ENCODE measurements around the gene ZMYND8. TPM values are rescaled to one million over a fixed set of nuclear protein-coding genes. Genes with fewer than 3 reads are reported as not detected.

The ZMYND8 gene
- total and polyA plus RNA-seq, 2 of the 8 experiments (the other 6 are each of a cell fraction or from before 2014, with no cell fraction given): 50.5 to 163 TPM

DNA sequence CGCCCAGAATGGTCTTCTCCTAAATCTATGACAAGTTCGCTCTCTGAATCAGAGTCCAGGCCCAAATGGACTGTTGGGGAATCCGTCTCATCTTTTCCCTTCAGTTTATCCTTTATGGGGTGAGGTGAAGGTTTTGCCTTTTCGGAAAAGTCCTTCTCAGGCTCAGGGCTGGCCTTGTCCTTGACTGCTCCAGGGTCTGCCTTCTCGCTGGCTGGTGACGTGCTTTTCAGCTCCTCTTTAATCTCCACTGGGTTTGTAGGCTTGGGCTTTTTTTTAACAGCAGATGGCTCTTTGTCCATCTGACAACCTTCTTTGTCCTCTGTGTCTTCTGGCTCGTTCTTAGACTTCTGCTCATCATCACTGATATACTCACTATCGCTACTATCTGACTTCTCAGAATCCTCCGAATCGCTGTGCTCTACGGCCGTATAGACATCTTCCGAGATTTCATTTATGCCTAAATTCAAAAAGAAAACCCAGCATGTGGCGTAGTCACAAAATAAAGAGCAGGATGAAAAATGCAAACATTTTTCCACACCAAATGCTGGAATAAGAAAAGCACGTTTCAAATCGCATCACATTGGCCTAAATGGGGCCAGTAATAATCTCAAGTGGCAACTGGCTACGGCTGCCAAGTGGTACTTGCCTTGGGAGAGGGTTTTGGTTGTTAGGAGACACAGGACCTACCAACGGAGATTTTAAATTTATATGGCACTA lies 110.3 kb downstream of the ZMYND8 start:
- H3K4me2 ChIP-seq (ENCODE audit: insufficient read depth in 1 of 2, low read depth in 2 of 2, low read length in 2 of 2): no peak overlapping the region
- peaks cover 0 to 54% of the 10 kb centered on the region in 2 experiments; a peak in 3 of 4 replicates for H3K79me2 ChIP-seq (ENCODE audit: control insufficient read depth in 1 of 2, insufficient read depth in 2 of 2, low read length in 2 of 2)
- H4K5ac ChIP-seq (ENCODE audit: insufficient read length, low read depth, low read length): no peak overlapping the region
- ChIA-PET CTCF (ENCODE audit: partially characterized antibody) (interaction anchor here (0.6 to 2.3 kb wide), 3 partner anchors 27 to 138 kb away, joined by 3 to 10 read pairs (median 8); no protein-coding TSS in a partner anchor), POLR2A (ENCODE audit: partially characterized antibody) (interaction anchor here (2.6 kb wide), 2 partner anchors 12 to 32 kb away, joined by 6 to 7 read pairs; no protein-coding TSS in a partner anchor)
- no peaks in the 10 kb centered on the region for H3K23me2 ChIP-seq (ENCODE audit: low read depth, low read length)
- no peak overlapping the region for H3K27ac ChIP-seq (ENCODE audit: low read depth, low read length)
- H3K14ac ChIP-seq (ENCODE audit: insufficient read length): no peak overlapping the region
- DNase-seq (ENCODE audit: low read depth in 1 of 2, low spot score in 2 of 2) (no peak), FAIRE-seq (no peak)
- H3K4me3 ChIP-seq (ENCODE audit: extremely low read depth in 1 of 4, insufficient read depth in 2 of 4, low read depth in 3 of 4, low read length in 4 of 4): no peak overlapping the region
- TF ChIP-seq TEAD4 (IDR thresholded peaks at IDR 0.05; ENCODE audit: low read depth, low read length) (no peak), EGR1 (IDR thresholded peaks at IDR 0.05; ENCODE audit: borderline replicate concordance, low read depth, low read length) (no peak), RAD21 (IDR thresholded peaks at IDR 0.05 in 1 of 2, conservative IDR thresholded peaks at IDR 0.05 in 1 of 2; ENCODE audit: low read depth in 2 of 2, low read length in 2 of 2) (no peak), SP1 (IDR thresholded peaks at IDR 0.05; ENCODE audit: low read depth, low read length) (no peak), CREB1 (IDR thresholded peaks at IDR 0.05) (no peak), EZH2 (IDR thresholded peaks at IDR 0.05; ENCODE audit: low read depth, low read length, severe bottlenecking) (no peak), YY1 (IDR thresholded peaks at IDR 0.05; ENCODE audit: low read depth, low read length) (no peak), JUN (IDR thresholded peaks at IDR 0.05; ENCODE audit: low read depth, low read length) (no peak), POLR2A (IDR thresholded peaks at IDR 0.05; ENCODE audit: control extremely low read depth in 1 of 2, low read depth in 2 of 2, low read length in 2 of 2) (no peak)
- TF ChIP-seq, protein P1, sequence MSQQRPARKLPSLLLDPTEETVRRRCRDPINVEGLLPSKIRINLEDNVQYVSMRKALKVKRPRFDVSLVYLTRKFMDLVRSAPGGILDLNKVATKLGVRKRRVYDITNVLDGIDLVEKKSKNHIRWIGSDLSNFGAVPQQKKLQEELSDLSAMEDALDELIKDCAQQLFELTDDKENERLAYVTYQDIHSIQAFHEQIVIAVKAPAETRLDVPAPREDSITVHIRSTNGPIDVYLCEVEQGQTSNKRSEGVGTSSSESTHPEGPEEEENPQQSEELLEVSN (IDR thresholded peaks at IDR 0.05): no peak
- no peak overlapping the region for H4K8ac ChIP-seq (ENCODE audit: extremely low read depth, insufficient read depth, low read length)
- H4K91ac ChIP-seq (replicated peaks; ENCODE audit: insufficient read length, low read length): no peak overlapping the region
- H2AK5ac ChIP-seq (ENCODE audit: low read depth, low read length): no peak overlapping the region
- no peak overlapping the region for H2AFZ ChIP-seq (ENCODE audit: low read length)
- no peak overlapping the region for H2BK120ac ChIP-seq (replicated peaks; ENCODE audit: low read depth, low read length)
- H3K4me1 ChIP-seq (replicated peaks in 1 of 4; ENCODE audit: control insufficient read depth in 3 of 4, insufficient read depth in 4 of 4, low read length in 3 of 4): no peaks in the 10 kb centered on the region
- no peaks in the 10 kb centered on the region for H3K9me3 ChIP-seq (ENCODE audit: insufficient read depth in 2 of 2, low read depth in 1 of 2, low read length in 1 of 2)
- no peak overlapping the region for H2BK5ac ChIP-seq (ENCODE audit: low read depth, low read length)
- peaks cover 47 to 99% (median 76%) of the 10 kb centered on the region in 4 experiments for H3K36me3 ChIP-seq (ENCODE audit: control insufficient read depth in 2 of 4, insufficient read depth in 4 of 4, low read length in 3 of 4)
- H3K79me1 ChIP-seq (ENCODE audit: low read depth, low read length): peaks cover 13% of the 10 kb centered on the region; the same call in 1 of the 2 replicates
- H4K20me1 ChIP-seq (replicated peaks in 1 of 2; ENCODE audit: control insufficient read depth in 1 of 2, insufficient read depth in 2 of 2, low read length in 2 of 2): peaks cover 5 to 10% of the 10 kb centered on the region in 2 experiments
- no peak overlapping the region; a peak in 1 of 7 replicates for H3K9ac ChIP-seq (replicated peaks in 1 of 4; ENCODE audit: extremely low read depth in 1 of 4, low read depth in 3 of 4, low read length in 3 of 4)
- no peak overlapping the region for H3K23ac ChIP-seq (ENCODE audit: insufficient read length)
- 96% methylated on average over 18 of the region's 18 CpGs; no CpG with 5 or more reads in 1 of the 2 experiments for WGBS, 2 experiments (ENCODE audit: extremely low coverage in 1 of 2, insufficient coverage in 1 of 2, insufficient read length in 1 of 2, insufficient replicate concordance in 2 of 2, low coverage in 1 of 2, low lambda C conversion rate in 2 of 2, missing lambda C conversion rate in 1 of 2)
- no peak overlapping the region for H3K56ac ChIP-seq (replicated peaks; ENCODE audit: insufficient read length, low read depth, low read length)
- H3K27me3 ChIP-seq (replicated peaks in 1 of 4; ENCODE audit: control insufficient read depth in 3 of 4, extremely low read depth in 1 of 4, insufficient read depth in 3 of 4, low read length in 3 of 4): no peaks in the 10 kb centered on the region
- no peak overlapping the region for H3K18ac ChIP-seq (ENCODE audit: extremely low read depth, low read length)
- H2BK12ac ChIP-seq (ENCODE audit: low read depth, low read length): no peak overlapping the region
- no peak overlapping the region for H3K4ac ChIP-seq (replicated peaks; ENCODE audit: insufficient read length, low read depth, low read length)
- H2BK20ac ChIP-seq (ENCODE audit: low read length): no peak overlapping the region
- H2BK15ac ChIP-seq (ENCODE audit: low read length): no peak overlapping the region

All from H1 (cell line).